Astrocyte of the spinal cord (primary cell): ENCODE measurements around the gene SV2B.

ENCODE experiments used
- DNase-seq: peaks from one replicate; pipeline ENCODE4 v3.0.0; 2011; ENCODE audit warnings: low read depth, low spot score
- H3K4me3 ChIP-seq: 2 replicates; pipeline ENCODE4 v1.5.1; 2011; ENCODE audit warnings: low read depth, mild to moderate bottlenecking, low read length, moderate library complexity
- in situ Hi-C: cut with HindIII; loops from 2 replicates; pipeline ENCODE4 v1.10.0; 2017; ENCODE audit warnings: low sequenced_read_pairs
- TF ChIP-seq, protein P1 (sequence below): IDR thresholded peaks from 2 replicates; pipeline ENCODE4 v1.5.1; 2012; ENCODE audit warnings: low read depth, mild to moderate bottlenecking, low read length, inconsistent platforms

Gene SV2B

DNA sequence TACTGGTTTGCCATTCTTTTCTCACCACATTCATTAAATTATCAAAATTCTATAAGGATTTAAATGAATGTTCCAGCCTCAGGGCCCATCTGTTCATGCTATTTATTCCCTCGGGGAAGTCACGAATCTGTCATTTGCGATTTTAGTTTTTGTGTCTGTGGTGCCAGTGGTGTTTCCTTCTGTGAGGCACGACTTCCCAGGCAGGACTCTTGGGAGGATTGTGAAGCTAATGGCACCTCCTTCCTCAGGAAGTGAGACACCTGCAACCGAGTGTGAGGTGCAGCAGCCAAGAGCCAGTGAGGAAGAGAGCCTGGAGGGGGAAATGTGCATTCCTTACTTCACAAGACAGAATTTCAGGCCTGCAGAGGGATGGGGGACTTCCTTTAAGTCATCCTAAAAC, 24.1 kb downstream of the SV2B start:
- TF ChIP-seq, protein P1, sequence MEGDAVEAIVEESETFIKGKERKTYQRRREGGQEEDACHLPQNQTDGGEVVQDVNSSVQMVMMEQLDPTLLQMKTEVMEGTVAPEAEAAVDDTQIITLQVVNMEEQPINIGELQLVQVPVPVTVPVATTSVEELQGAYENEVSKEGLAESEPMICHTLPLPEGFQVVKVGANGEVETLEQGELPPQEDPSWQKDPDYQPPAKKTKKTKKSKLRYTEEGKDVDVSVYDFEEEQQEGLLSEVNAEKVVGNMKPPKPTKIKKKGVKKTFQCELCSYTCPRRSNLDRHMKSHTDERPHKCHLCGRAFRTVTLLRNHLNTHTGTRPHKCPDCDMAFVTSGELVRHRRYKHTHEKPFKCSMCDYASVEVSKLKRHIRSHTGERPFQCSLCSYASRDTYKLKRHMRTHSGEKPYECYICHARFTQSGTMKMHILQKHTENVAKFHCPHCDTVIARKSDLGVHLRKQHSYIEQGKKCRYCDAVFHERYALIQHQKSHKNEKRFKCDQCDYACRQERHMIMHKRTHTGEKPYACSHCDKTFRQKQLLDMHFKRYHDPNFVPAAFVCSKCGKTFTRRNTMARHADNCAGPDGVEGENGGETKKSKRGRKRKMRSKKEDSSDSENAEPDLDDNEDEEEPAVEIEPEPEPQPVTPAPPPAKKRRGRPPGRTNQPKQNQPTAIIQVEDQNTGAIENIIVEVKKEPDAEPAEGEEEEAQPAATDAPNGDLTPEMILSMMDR, result no peak
- no peak overlapping the region for H3K4me3 ChIP-seq
- in situ Hi-C loops, result no loop called here
- DNase-seq, result no peak

DNA sequence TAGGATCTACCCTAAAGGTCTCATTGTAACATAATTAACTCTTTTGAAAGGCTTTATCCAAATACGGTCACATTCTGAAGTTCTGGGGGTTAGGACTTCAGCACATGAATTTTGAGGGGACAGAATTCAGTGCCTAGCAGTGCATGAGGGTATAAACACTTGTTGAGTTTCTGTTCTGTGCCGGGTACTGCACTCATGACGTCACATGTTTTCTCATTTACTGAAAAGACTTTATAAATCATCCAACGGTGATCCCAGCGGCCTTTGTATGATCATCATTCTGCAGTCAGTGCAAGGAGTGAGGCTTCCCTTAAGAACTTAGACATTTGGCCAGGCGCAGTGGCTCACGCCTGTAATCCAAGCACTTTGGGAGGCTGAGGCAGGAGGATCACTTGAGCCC, 25.1 kb downstream of the SV2B start:
- in situ Hi-C loops, result no loop called here
- no peak for DNase-seq
- TF ChIP-seq, protein P1, result no peak
- H3K4me3 ChIP-seq, result no peak overlapping the region

DNA sequence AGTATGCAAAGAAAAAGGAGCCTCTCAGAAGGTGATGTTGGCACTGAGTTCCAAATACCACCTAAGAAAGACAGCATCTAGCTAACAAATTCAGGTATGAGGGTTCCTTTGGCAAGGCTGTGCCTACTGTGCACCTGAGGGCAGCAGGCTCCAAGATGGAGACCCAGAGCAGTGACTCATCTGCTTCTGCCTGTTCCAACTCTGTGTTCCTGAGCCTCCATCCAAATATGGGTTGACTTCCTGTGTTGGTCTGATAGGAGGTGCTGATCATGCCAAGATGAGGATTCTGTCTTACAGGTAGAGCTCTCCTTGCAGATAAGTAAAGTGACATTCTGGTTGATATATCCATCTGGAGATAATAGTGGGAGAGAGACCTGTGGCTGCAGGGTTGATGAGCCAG, 26.0 kb downstream of the SV2B start:
- in situ Hi-C loops, result no loop called here
- no peak overlapping the region for H3K4me3 ChIP-seq
- TF ChIP-seq, protein P1, result no peak
- DNase-seq, result no peak

DNA sequence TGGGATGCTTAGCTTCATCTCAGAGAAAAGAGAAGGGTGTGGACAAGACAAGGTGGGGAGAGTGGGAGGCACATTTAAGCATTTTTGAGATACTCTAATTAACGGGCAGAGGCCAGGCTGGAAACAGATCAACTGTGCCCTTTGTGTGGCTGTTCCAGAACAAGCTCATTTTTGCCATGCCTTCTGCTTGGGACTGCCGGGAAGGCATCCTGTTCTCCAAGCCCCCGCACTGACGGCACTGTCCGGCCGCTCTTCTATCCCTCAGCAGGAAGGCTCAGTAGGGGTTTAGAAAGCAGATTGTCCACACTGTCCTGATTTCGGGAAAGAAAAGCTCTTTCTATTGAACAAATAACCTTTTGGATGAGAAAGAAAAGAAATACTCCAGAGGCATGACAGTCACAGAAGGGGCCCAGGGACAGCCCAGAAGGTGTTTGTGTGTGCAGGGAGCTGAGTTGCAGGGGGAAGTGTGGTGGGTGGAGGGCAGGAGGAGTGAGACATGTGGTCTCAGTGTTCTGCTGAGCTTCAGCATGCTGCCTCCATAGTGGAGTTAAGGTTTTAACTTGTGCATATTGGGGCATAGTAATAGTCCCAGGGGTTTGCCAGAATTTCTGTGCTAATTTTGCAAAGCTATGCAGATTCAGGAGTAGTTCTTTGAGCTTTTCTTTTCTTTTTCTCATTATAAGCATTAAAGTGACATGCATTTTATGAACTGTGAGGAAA, 27.3 kb downstream of the SV2B start:
- in situ Hi-C loops, result no loop called here
- DNase-seq, result no peak
- TF ChIP-seq, protein P1, result no peak
- H3K4me3 ChIP-seq, result no peak overlapping the region

DNA sequence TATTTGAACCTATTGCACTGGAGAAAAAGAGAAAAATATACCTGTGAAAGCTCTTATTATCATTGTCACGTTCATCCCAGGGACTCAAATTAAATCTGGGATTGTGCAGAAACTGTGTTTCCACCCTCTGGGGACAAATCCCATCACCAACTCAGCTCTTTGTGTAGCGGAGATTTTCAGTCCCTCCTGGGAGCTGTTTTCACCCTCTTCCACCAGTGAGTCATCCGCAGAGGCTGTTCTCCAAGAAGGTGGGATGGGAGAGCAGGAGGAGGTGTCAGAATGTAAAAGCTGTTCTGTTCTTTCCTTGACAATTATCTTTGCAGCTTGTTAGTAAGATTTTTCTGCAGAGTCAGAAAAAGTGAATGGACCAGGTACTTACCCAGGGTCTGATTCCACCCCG, 28.0 kb downstream of the SV2B start:
- in situ Hi-C loops, result no loop called here

DNA sequence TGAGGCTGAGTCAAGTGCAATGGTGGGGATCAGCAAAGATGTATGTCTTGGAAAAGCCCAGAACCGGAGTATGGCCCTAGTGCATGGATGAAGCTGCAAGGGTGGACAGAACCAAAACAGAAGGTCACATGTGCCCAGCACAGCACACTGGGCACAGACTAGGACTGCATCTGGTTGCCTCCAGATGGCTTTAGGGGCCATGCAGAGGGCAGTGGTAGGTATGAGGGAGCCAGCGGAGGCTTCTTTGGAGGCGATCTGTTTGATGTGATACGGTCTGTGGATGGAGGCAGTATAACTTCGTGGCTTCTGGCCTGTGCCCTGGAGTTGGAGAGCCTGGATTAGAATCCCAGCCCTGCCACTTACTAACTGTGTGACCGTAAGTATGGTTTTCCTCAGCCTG, 29.4 kb downstream of the SV2B start:
- H3K4me3 ChIP-seq, result no peak overlapping the region
- TF ChIP-seq, protein P1, result no peak
- in situ Hi-C loops, result no loop called here
- DNase-seq, result no peak

More for the DNA sequence above, 28.0 kb downstream of the SV2B start:
- H3K4me3 ChIP-seq, result no peak overlapping the region
- TF ChIP-seq, protein P1, result no peak
- DNase-seq, result no peak
